HepG2 (cell line): ENCODE data around the gene MGAT5. TPM values are rescaled to one million over a fixed set of nuclear protein-coding genes. Genes with fewer than 3 reads are reported as not detected.

ENCODE experiments used
- AHDC1 ChIP-seq: sonication (generic); formaldehyde crosslinking; IDR thresholded peaks from 2 replicates; pipeline ENCODE4 v1.5.1; 2020; ENCODE audit warnings: mild to moderate bottlenecking, missing genetic modification reagents, borderline replicate concordance
- CC2D1A ChIP-seq: sonication (generic); formaldehyde crosslinking; IDR thresholded peaks from 2 replicates; pipeline ENCODE4 v1.8.1; 2023; ENCODE audit warnings: mild to moderate bottlenecking, missing genetic modification reagents
- E2F2 ChIP-seq: sonication (generic); formaldehyde crosslinking; IDR thresholded peaks from 2 replicates; pipeline ENCODE4 v1.4.0; 2020; ENCODE audit warnings: missing genetic modification reagents, borderline replicate concordance
- GATAD2A ChIP-seq: IDR thresholded peaks from 2 replicates; pipeline ENCODE4 v1.6.1; 2016
- JUND ChIP-seq: sonication (generic); formaldehyde crosslinking; IDR thresholded peaks from 2 replicates; pipeline ENCODE4 v1.8.0; 2022; ENCODE audit warnings: mild to moderate bottlenecking, missing genetic modification reagents
- KDM2A ChIP-seq: sonication (generic); formaldehyde crosslinking; IDR thresholded peaks from 2 replicates; pipeline ENCODE4 v1.4.0; 2020; ENCODE audit warnings: low read depth, missing genetic modification reagents, borderline replicate concordance
- KLF15 ChIP-seq: sonication (generic); formaldehyde crosslinking; IDR thresholded peaks from 2 replicates; pipeline ENCODE4 v1.8.1; 2023; ENCODE audit warnings: borderline replicate concordance, mild to moderate bottlenecking, inconsistent platforms, missing genetic modification reagents, mixed read lengths
- LRRFIP1 ChIP-seq: sonication (generic); formaldehyde crosslinking; conservative IDR thresholded peaks from 2 replicates; pipeline ENCODE4 v1.4.0; 2020; ENCODE audit warnings: missing genetic modification reagents
- MXD3 ChIP-seq: IDR thresholded peaks from 2 replicates; pipeline ENCODE4 v1.6.1; 2016; ENCODE audit warnings: mild to moderate bottlenecking, missing biosample characterization, missing genetic modification reagents
- SKIL ChIP-seq: sonication (generic); formaldehyde crosslinking; IDR thresholded peaks from 2 replicates; pipeline ENCODE4 v1.8.0; 2022; ENCODE audit warnings: missing genetic modification reagents, mild to moderate bottlenecking, moderate library complexity, borderline replicate concordance
- TAF1 ChIP-seq: sonication (generic); formaldehyde crosslinking; IDR thresholded peaks from 2 replicates; pipeline ENCODE4 v1.4.0; 2020; ENCODE audit warnings: missing genetic modification reagents
- ZBTB25 ChIP-seq: IDR thresholded peaks from 2 replicates; pipeline ENCODE4 v1.6.1; 2018; ENCODE audit warnings: missing genetic modification reagents
- ZNF576 ChIP-seq: sonication (generic); formaldehyde crosslinking; IDR thresholded peaks from 2 replicates; pipeline ENCODE4 v1.4.0; 2020; ENCODE audit warnings: mild to moderate bottlenecking, missing genetic modification reagents
- polyA plus RNA-seq, 8 experiments: library from polyadenylated mRNA; depleted of rRNA in 3 of 8; stranded (reverse) in 7 of 8; unstranded in 1 of 8; fragments of >200 nt; fragmentation: Illumina TruSeq in 4 of 8; extraction: Trizol in 4 of 8; gene quantifications; 2 replicates each; pipeline versions ENCODE4 v1.2.1 to v1.2.3, GENCODE V29; 2011 to 2016; ENCODE audit warnings: low read depth in 4 of 8, missing spikeins in 1 of 8, mixed read lengths in 1 of 8; ENCODE audit not compliant: insufficient read depth in 1 of 8
- total RNA-seq, 5 experiments: library from RNA; depleted of rRNA; stranded (reverse); fragments of >200 nt; fragmentation: Illumina TruSeq; extraction: Trizol; gene quantifications; 2 replicates each; pipeline ENCODE4 v1.2.3, GENCODE V29; 2016; ENCODE audit warnings: low read depth in 1 of 5

MGAT5 gene
- total and polyA plus RNA-seq, 2 of the 13 experiments (the other 11 are each of a cell fraction or from before 2014, with no cell fraction given), result 33.1 to 60.2 TPM

- no peak for TF ChIP-seq E2F2 (CRISPR knock-in tag)
- TF ChIP-seq MXD3 (CRISPR knock-in tag), result peak; percentile 73; the same call in 1 of the 2 replicates
- peak; percentile 33; the same call in 1 of the 2 replicates for TF ChIP-seq TAF1 (CRISPR knock-in tag)
- TF ChIP-seq CC2D1A (CRISPR knock-in tag), result no peak
- peak; percentile 70 for TF ChIP-seq ZBTB25 (CRISPR knock-in tag)
- TF ChIP-seq ZNF576, result no peak
- TF ChIP-seq AHDC1 (CRISPR knock-in tag), result peak; percentile 81; the same call in 1 of the 2 replicates
- peak; percentile 57; the same call in 1 of the 2 replicates for TF ChIP-seq KDM2A (CRISPR knock-in tag)
- TF ChIP-seq KLF15 (CRISPR knock-in tag), result no peak
- no peak; the same call in 1 of the 2 replicates for TF ChIP-seq LRRFIP1
- no peak for TF ChIP-seq JUND (CRISPR knock-in tag)
- TF ChIP-seq GATAD2A (CRISPR knock-in tag), result peak; percentile 98
- peak; percentile 83; the same call in 1 of the 2 replicates for TF ChIP-seq SKIL (CRISPR knock-in tag)
Measured at GRCh38 chr2:134411828-134412638, 158.2 kb downstream of the MGAT5 start (continued).
